BJ (cell line): Measurements from ENCODE around the gene EEA1. TPM values are rescaled to one million over a fixed set of nuclear protein-coding genes. Genes with fewer than 3 reads are reported as not detected.

ENCODE experiments used
- CTCF ChIA-PET: fragments of 350-600 bp; formaldehyde crosslinking; extraction: SDS; loops from one replicate; lab custom pipeline; 2021; ENCODE audit warnings: antibody characterized with exemption, inconsistent platforms; lab: Yijun Ruan, JAX
- POLR2A ChIA-PET: fragments of 300-600 bp; sonication (Branson Sonifier 250); formaldehyde crosslinking; extraction: SDS; loops from one replicate; lab custom pipeline; 2021; ENCODE audit warnings: antibody characterized with exemption; lab: Charles Lee
- DNase-seq: peaks from one replicate; pipeline ENCODE4 v3.0.0-alpha.2; 2011; ENCODE audit warnings: low read depth
- H3K27me3 ChIP-seq: 2 replicates; pipeline ENCODE4 v1.6.0; 2011; ENCODE audit warnings: low read length; ENCODE audit not compliant: control insufficient read depth, insufficient read depth
- H3K36me3 ChIP-seq: 2 replicates; pipeline ENCODE4 v1.5.1; 2011; ENCODE audit warnings: low read length; ENCODE audit not compliant: control insufficient read depth, insufficient read depth
- H3K4me3 ChIP-seq: 2 replicates; pipeline ENCODE4 v1.5.1; 2011; ENCODE audit warnings: low read depth, mild to moderate bottlenecking, control low read depth, low read length
- CTCF ChIP-seq: IDR thresholded peaks from 2 replicates; pipeline ENCODE4 v1.5.1; 2011; ENCODE audit warnings: low read depth, mild to moderate bottlenecking, control low read depth, inconsistent platforms, low read length, moderate library complexity; ENCODE audit not compliant: insufficient read depth
- polyA plus RNA-seq: library from polyadenylated mRNA; depleted of rRNA; stranded (reverse); fragments of >200 nt; gene quantifications from 2 replicates; pipeline ENCODE4 v1.2.3, GENCODE V29; 2011

Gene EEA1
- polyA plus RNA-seq, 1 experiment, result 4.9 TPM

GRCh38 chr12:92898755-92899154 is 30.3 kb downstream of the EEA1 start:
- Histone ChIP-seq H3K4me3 (no peak overlapping the region), H3K36me3 (peaks cover 1% of the 10 kb centered on the region; the same call in 1 of the 2 replicates), H3K27me3 (no peaks in the 10 kb centered on the region)
- no peak for TF ChIP-seq CTCF
- DNase-seq, result no peak
- ChIA-PET CTCF (interaction anchor here (1.2 kb wide), 1 partner anchor 20 kb away, joined by 3 read pairs; no protein-coding TSS in a partner anchor), POLR2A (interaction anchor here (0.6 kb wide), 1 partner anchor 75 kb away, joined by 3 read pairs; no protein-coding TSS in a partner anchor)

GRCh38 chr12:92897844-92898243 is 31.3 kb downstream of the EEA1 start:
- CTCF ChIA-PET, result no interaction called here
- TF ChIP-seq CTCF, result no peak
- H3K36me3 ChIP-seq, result peaks cover 1% of the 10 kb centered on the region; the same call in 1 of the 2 replicates
- no peaks in the 10 kb centered on the region for H3K27me3 ChIP-seq
- POLR2A ChIA-PET, result no interaction called here
- no peak for DNase-seq
- no peak overlapping the region for H3K4me3 ChIP-seq

- TF ChIP-seq CTCF, result no peak
- no peak overlapping the region for H3K4me3 ChIP-seq
- H3K36me3 ChIP-seq, result no peaks in the 10 kb centered on the region
- ChIA-PET POLR2A (no interaction called here), CTCF (no interaction called here)
- no peaks in the 10 kb centered on the region for H3K27me3 ChIP-seq
- no peak for DNase-seq
These were observed 38.4 kb downstream of the EEA1 start for GRCh38 chr12:92890601-92891106.

GRCh38 chr12:92886131-92886530 is 43.0 kb downstream of the EEA1 start:
- Histone ChIP-seq H3K27me3 (no peaks in the 10 kb centered on the region), H3K36me3 (0 out of 2 replicates have a peak, but pooled peaks cover 1% of the 10 kb centered on the region), H3K4me3 (no peak overlapping the region)
- no peak for TF ChIP-seq CTCF
- ChIA-PET CTCF (no interaction called here), POLR2A (no interaction called here)
- no peak for DNase-seq

GRCh38 chr12:92879698-92880322 is 49.3 kb downstream of the EEA1 start:
- H3K4me3 ChIP-seq, result no peak overlapping the region
- H3K27me3 ChIP-seq, result no peaks in the 10 kb centered on the region
- no peak for TF ChIP-seq CTCF
- H3K36me3 ChIP-seq, result peaks cover 1% of the 10 kb centered on the region; the same call in 1 of the 2 replicates
- no peak for DNase-seq
- CTCF ChIA-PET, result no interaction called here
- POLR2A ChIA-PET, result no interaction called here
